Measurements from ENCODE around the gene HNRNPA1.
"Not testable (repeated sequence)": the region's sequence is repeated elsewhere in the genome, so short reads cannot be mapped to it uniquely, and the experiment has no call there.

HNRNPA1 gene

DNA sequence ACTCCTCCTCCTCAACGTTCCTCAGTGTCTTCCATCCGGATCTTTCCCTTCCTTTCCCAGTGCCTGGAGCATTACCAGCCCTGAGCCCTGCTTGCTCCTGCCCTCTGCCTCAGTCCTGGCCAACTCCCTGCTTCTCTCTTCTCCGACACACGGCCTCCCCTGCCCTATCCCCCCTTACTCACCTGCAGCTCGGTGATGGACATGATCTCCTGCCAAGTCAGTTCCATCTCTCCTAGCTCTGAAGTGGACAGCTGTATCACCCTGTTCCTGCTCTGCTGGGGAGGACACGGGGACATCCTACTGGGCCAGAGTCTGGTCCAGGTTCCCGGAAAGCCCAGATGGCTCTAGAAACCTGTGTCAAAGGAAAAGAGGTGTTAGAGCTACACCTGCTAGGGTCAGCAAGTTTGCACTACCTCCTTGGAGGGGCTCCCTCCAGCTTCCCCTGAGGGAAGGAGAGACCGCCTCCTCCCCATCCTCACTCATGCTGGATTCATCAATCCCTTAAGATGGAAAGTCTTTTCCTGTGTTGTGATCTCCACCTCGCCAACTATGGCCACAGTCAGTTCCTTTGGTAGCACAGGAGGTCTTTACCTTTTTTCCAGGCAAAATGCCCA is 14.5 kb downstream of the HNRNPA1 start:
- DNase-seq (ENCODE audit: extremely low spot score, insufficient read length, low read depth): no peak
- no peak for FAIRE-seq

DNA sequence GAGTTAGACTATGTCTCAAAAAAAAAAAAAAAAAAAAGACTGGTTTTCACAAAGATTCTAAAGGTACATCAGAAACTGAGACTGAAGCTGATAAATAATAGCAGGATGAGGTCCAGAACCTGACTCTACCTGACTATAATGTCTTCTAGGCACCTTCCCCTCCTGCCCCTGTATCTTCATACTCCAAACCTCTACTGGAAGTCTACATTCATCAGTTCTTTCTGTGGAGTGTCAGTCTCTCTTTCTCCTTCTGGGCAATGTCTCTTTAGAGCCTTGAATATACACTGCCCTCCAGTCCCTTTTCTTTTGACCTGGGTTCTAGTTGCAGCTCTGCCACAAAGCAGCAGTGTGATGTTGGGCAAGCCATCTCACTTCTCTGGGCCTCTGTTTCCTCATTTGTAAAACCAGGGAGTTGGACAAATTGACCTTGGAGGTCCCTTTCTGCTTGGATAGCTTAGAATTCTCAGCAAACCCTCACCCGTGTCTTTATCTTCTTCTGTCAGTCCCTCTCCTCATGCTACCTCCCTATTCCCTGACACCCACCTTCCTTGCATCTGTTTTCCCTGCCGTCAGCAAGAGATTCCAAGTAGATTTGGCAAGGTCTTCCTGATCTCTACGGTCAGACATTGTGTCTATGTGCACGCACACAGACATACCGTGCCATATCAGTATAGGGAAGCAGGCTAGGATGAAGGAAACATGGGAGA is 16.0 kb downstream of the HNRNPA1 start:
- DNase-seq (ENCODE audit: extremely low spot score, insufficient read length, low read depth) (no peak), FAIRE-seq (no peak)

GRCh38 chr12:54298904-54299303 is 18.4 kb downstream of the HNRNPA1 start:
- DNase-seq (ENCODE audit: extremely low spot score, insufficient read length, low read depth) (no peak), FAIRE-seq (no peak)

DNA sequence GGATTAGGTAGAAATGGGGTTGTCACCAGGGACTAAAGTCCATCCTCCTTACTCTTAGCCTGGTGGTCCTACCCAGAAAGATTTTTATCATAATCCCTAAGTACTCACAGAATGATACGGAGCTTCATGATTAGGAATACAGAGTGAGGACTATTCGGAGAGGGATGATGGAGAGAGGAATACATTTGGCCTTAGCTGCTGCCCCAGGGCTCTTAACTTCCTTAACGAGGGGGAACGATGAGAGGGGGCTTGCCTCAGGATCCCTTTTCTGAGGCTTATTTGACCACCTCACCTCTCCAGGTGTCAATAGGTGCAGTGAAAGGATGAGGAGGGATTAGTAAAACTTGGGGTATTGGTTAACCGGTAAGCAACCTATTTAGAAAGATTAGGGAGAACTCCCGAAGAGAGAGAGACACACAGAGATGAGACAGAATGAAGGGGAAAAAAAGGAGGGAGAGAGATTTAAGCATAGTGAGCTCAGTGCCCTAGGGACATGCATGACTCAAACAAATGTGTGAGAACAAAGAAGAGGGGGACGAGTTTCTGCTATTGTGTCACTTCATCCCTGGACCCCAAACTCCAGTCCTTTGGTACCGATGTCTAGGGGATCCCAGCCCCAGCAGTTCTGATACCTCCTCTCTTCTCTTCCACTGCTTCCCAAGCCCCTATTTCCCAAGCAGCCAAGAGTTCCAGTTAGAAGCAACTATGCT is 19.1 kb downstream of the HNRNPA1 start:
- FAIRE-seq (no peak), DNase-seq (ENCODE audit: extremely low spot score, insufficient read length, low read depth) (no peak)

DNA sequence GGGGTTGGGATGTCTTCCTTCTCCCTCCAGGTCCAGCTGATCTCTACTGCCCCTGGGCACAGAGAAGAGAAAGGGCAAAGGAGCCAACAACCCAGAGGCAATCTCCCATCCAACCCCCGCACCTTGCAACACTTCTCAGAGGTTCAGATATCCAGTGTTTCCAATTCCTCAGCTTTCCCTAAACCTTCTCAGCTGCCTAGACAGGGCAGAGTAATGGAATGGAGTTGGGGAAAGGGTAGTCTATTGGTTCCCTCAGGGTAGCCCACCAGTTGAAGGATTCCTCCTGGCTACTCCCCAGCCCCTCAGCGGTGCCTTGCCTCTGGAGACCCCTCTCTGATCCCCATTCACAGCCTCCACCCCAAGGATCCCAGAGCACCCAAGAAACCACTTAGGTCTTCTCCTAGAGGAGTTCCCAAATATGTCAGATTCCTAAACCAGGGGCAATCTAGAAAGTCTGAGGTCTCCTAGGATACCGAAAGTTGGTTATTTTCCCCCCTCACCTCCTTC is 19.8 kb downstream of the HNRNPA1 start:
- FAIRE-seq: no peak
- no peak for DNase-seq (ENCODE audit: extremely low spot score, insufficient read length, low read depth)

DNA sequence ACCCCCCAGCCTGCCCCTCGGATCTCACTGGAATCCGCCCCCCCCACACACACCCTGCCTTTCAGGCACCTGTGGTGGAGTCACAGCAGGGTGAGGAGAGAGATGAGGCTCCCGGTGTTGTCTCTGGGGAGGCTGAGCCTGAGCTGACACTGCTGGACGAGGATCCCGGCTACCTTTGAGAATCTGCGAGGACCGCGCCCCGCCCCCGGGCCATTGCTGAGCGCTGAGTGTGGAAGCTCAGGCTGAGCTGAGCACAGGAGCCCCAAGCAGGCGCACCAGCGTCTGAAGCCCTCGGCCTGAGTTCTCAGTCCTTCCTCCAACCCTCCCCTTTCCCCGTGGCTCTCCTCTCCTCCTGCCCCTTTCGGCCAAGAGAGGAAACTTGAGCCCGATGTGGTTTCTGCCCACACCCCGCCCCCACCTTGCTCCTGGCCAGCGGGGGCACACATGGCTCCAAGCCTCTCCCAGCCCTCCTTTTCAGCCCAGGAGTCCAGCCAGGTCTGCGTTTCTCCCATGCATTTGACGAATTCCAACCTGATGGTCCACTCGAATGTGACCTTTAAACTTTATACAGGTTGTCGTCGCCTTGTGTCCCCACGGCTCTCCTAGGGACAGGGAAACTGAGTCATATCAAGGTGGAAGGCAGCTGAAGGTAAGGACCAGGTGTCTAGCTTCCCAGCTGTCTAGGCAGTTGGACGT is 20.4 kb downstream of the HNRNPA1 start, which contains the start of gene NFE2:
Gene NFE2 (minus strand): TSS at position 284 of the 696 bp plus-strand sequence. CDS start 5,767 bp downstream, outside the sequence.
- DNase-seq (ENCODE audit: extremely low spot score, insufficient read length, low read depth) (no peak), FAIRE-seq (no peak)

GRCh38 chr12:54301428-54302048 is 21.0 kb downstream of the HNRNPA1 start:
- DNase-seq (ENCODE audit: extremely low spot score, insufficient read length, low read depth): no peak
- FAIRE-seq: no peak

DNA sequence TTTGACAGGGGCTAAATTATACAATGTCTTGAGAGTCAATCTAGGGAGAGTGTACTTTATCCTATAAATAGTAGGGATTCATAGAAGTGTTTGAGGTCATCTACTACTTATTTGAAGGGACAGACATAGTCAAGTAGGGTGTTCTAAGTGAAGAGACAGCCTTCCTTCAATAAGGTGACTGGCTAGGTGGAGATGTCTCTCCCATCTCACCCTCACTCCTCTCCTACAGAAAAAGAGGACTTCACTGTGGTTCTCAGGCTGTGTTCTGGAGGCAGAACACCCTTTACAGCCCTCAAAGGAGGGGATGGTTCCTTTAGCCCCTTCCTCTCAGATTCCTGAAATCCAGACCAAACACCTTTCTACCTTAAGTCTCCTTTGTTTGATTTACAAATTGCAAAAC is 23.1 kb downstream of the HNRNPA1 start:
- DNase-seq (ENCODE audit: extremely low spot score, insufficient read length, low read depth) (no peak), FAIRE-seq (no peak)

DNA sequence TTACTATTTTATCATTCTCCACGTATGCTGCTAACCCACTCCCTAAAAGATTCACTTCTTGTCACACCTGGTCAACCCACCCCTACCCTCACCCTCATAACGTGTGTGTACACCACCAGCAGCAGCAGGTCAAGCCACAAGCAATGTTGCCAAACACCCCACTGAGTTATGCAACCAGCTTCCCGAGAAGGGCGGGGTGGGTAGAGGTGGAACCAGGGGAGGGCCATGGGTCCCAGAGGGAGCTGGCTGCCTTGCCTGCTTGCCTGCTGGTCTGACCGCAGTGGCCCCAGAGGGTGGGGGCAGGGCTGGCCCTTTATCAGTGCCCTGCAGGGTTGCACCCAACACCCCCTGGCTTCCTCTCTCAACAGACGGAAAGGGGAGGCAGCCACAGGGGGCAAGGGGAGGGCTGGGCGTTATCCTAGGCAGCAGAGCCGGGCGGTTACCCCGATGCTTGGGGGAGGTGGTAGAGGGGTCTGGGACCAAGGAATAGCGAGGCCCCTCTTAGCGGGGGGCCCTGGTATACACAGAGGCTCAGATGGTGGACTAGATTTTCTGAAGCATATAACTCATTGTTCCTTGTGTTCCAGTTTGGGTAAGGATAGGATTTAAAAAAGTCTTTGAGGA is 23.8 kb downstream of the HNRNPA1 start:
- DNase-seq (ENCODE audit: extremely low spot score, insufficient read length, low read depth) (no peak), FAIRE-seq (no peak)

DNA sequence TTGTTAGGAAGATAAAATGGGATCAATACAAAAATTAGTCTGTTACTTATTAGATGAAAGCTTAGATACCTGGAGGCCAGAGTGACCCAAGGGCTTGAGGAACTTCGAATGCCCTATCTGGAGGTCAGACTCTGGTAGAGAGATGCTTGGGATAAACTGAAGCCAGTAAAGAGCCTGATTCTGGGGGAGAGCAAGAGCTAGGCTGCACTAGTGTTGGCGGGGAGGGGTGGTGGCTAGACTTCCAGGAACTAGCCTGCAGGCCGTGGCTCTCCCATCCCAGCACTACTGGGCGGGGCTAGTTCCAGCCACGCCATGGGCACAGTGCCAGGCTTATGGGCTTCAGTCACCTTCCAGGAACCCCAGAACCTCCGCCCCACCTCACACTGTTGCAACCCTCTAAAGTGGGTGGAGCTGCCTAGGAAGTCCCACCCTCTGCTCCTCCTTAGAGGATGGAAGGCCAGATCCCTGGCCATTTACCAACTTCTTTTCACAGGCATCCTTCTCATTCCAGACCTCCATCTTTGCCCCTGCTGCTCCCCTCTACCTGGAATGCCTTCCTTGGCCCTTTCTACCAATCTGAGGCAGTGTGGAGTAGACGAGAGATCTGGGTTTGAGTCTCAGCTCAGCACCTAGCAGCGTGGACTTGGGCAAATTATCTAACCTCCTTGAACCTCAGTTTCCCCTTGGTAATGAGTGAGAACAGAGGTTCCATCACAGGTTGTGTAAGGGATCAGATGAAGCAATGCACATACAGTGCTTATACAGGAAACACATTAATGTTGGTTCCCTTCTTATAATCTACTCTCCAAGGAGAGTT is 26.6 kb downstream of the HNRNPA1 start:
- no peak for DNase-seq (ENCODE audit: extremely low spot score, insufficient read length, low read depth)
- no peak for FAIRE-seq

- FAIRE-seq (no peak), DNase-seq (ENCODE audit: extremely low spot score, insufficient read length, low read depth) (no peak)
These were observed 30.5 kb downstream of the HNRNPA1 start for GRCh38 chr12:54311051-54311450.

GRCh38 chr12:54312309-54312708 is 31.8 kb downstream of the HNRNPA1 start:
- not testable (repeated sequence) for DNase-seq (ENCODE audit: extremely low spot score, insufficient read length, low read depth); FAIRE-seq

- FAIRE-seq: no peak
- DNase-seq (ENCODE audit: extremely low spot score, insufficient read length, low read depth): no peak
These were observed 40.8 kb downstream of the HNRNPA1 start for GRCh38 chr12:54321363-54321762.

DNA sequence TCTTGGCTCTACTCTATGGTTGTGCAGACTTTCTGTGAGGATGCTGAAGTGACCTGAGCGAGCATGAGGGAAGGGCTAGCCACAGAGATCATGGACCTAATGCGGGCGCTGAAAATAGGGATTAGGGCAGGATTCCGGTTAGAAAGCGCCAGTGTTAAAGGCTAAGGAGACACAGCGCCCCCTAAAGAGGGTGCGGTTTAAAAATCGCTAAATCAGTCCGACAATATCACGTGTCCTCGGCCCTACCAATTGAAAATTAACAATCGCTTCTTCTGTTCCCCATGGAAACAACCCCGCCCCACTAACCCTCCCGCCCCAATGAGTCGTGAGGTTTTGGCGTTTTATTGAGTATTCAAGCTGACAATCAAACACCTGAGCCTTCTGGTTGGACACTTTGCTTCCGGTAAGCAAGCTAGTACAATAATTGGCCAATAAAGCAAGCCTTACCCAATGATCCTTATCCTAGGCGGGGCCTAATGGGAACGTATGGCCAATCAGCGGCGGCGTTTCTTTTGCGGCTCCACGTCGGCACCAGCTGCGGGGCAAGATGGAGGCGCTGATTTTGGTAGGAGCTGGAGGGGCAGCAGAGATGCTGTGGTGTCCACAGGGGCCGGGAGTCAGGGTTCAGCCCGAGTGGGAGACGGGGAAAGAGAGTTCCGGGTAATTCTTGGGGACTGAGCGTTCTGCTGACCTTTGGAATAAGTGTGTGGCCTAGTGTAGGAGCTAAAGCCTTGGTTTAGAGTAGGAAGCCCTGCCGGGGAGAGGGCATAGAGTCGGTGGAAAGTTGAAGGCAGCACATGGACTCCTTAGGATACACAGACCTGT is 44.3 kb downstream of the HNRNPA1 start, which contains the start of gene COPZ1:
Gene COPZ1 (plus strand): TSS at position 515 of the 825 bp plus-strand sequence. CDS start 33 bp downstream, at position 548.
- FAIRE-seq: peak; percentile 97

DNA sequence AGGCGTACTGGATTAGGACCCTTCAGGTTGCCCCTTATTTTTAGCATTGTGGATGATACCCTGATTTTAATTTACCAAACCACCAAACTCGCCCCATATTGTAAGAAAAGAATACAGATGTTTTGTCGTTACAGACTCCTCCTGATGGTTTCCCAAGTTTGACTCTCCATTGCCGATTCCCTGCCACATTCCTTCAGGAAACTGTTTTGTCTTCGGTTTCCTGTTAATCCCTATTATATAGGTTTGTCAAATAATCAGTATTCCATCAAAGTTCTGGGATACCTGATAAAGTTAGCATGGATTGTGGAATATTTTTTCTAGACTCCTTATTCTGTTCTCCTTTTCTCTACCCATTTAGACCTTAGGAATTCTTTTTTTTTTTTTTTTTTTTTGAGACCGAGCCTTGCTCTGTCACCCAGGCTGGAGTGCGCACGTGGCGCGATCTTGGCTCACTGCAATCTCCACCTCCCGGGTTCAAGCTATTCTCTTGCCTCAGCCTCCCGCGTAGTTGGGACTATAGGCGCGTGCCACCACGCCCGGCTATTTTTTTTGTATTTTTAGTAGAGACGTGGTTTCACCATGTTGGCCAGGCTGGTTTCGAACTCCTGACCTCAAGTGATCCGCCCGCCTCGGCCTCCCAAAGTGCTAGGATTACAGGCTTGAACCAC is 45.0 kb downstream of the HNRNPA1 start:
- DNase-seq (ENCODE audit: extremely low spot score, insufficient read length, low read depth); FAIRE-seq: not testable (repeated sequence)

More for the DNA sequence above, 44.3 kb downstream of the HNRNPA1 start, which contains the start of gene COPZ1:
- peak; percentile 88 for DNase-seq (ENCODE audit: extremely low spot score, insufficient read length, low read depth)

- DNase-seq (ENCODE audit: extremely low spot score, insufficient read length, low read depth) (no peak), FAIRE-seq (no peak)
These were observed 48.2 kb downstream of the HNRNPA1 start for GRCh38 chr12:54328595-54329337.

Measured in GM18507 (cell line).